Smooth muscle cell (in vitro differentiated cells): ENCODE measurements around the gene CSTPP1. TPM values are rescaled to one million over a fixed set of nuclear protein-coding genes. Genes with fewer than 3 reads are reported as not detected.

Source experiments
- DNase-seq: peaks from one replicate; lab custom pipeline; 2025; ENCODE audit not compliant: unreplicated experiment; lab: John Stamatoyannopoulos, UW
- H2AFZ ChIP-seq: fragments of 200-600 bp; sonication (generic); 2 replicates; pipeline ENCODE4 v1.6.0; 2016; ENCODE audit warnings: antibody characterized with exemption, low read depth, mild to moderate bottlenecking
- H3F3A ChIP-seq: fragments of 200-600 bp; sonication (generic); 2 replicates; pipeline ENCODE4 v1.6.0; 2017; ENCODE audit warnings: antibody characterized with exemption, low read depth
- H3K27ac ChIP-seq: fragments of 200-600 bp; sonication (generic); 2 replicates; pipeline ENCODE4 v1.5.1; 2016; ENCODE audit warnings: low read depth, mild to moderate bottlenecking
- H3K27me3 ChIP-seq: fragments of 200-600 bp; sonication (generic); 2 replicates; pipeline ENCODE4 v1.6.1; 2016; ENCODE audit warnings: low read depth, mild to moderate bottlenecking
- H3K36me3 ChIP-seq: fragments of 200-600 bp; sonication (generic); 2 replicates; pipeline ENCODE4 v1.5.1; 2016; ENCODE audit warnings: low read depth
- H3K4me1 ChIP-seq: fragments of 200-600 bp; sonication (generic); 2 replicates; pipeline ENCODE4 v1.5.1; 2016; ENCODE audit warnings: low read depth
- H3K4me2 ChIP-seq: fragments of 200-600 bp; sonication (generic); 2 replicates; pipeline ENCODE4 v1.6.0; 2016; ENCODE audit warnings: mild to moderate bottlenecking
- H3K4me3 ChIP-seq: fragments of 200-600 bp; sonication (generic); 2 replicates; pipeline ENCODE4 v1.5.1; 2016; ENCODE audit warnings: mild to moderate bottlenecking
- H3K79me2 ChIP-seq: fragments of 200-600 bp; sonication (generic); 2 replicates; pipeline ENCODE4 v1.6.0; 2016; ENCODE audit warnings: low read depth, mild to moderate bottlenecking
- H3K9ac ChIP-seq: fragments of 200-600 bp; sonication (generic); 2 replicates; pipeline ENCODE4 v1.6.0; 2016; ENCODE audit warnings: low read depth
- H3K9me3 ChIP-seq: fragments of 200-600 bp; sonication (generic); replicated peaks from 2 replicates; pipeline ENCODE4 v1.5.1; 2016; ENCODE audit warnings: low read depth
- H4K20me1 ChIP-seq: fragments of 200-600 bp; sonication (generic); 2 replicates; pipeline ENCODE4 v1.6.0; 2016; ENCODE audit warnings: low read depth
- WGBS: methylation state at CpG from one replicate; pipeline ENCODE4 v1.1.7; 2016; ENCODE audit warnings: low lambda C conversion rate; 5-methylcytosine and 5-hydroxymethylcytosine counted together
- polyA plus RNA-seq: library from polyadenylated mRNA; unstranded; fragments of >200 nt; fragmentation: Nextera tagmentation; extraction: Ambion mirVana; gene quantifications from 2 replicates; pipeline ENCODE4 v1.2.1, GENCODE V29; 2016
- total RNA-seq: library from RNA; depleted of rRNA; stranded (reverse); fragments of >200 nt; gene quantifications from 2 replicates; pipeline ENCODE4 v1.2.3, GENCODE V29; 2014
- TF ChIP-seq, protein P1 (sequence below): fragments of 200-600 bp; sonication (generic); IDR thresholded peaks from 2 replicates; pipeline ENCODE4 v1.5.1; 2017; ENCODE audit warnings: borderline replicate concordance, mild to moderate bottlenecking, antibody characterized with exemption; ENCODE audit not compliant: insufficient read depth, poor library complexity, severe bottlenecking

The CSTPP1 gene
- total and polyA plus RNA-seq, 2 experiments from 2014 or later = 37.4 to 44.8 TPM

DNA sequence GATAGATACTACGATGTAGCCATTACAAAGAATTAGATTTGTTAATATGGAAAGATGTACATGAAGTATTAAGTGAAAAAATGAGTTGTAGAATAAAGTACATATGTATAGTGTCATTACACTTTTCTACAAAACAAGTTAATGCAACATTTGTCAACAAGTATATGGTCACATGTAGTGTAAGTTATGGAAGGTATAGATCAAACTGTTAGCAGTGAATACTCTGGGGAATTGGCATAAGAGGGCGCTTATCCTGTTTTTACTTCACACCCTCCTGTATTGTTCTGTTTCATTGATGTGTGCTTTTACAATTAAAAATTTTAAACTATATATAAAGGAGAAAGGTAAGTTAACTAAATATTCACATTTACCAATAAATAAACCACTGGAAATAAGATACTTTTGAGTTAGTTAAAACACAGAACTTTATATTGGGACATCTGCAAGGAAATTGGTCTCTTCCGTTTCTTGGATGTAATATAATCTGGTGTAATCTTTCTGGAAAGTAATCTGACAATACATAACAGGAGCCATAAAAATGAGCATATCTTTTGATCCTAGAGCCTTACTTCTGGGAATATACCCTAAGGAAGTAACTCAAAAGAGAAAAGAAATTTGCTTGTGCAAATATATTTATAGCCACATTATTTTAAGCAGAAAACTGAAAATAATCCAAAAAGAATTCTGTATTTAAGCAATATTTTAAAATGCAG lies 34.5 kb downstream of the CSTPP1 start:
- no peaks in the 10 kb centered on the region for H3K9me3 ChIP-seq
- peaks cover 6% of the 10 kb centered on the region for H4K20me1 ChIP-seq
- no peak overlapping the region for H3K27ac ChIP-seq
- H3K27me3 ChIP-seq = no peaks in the 10 kb centered on the region
- TF ChIP-seq, protein P1, sequence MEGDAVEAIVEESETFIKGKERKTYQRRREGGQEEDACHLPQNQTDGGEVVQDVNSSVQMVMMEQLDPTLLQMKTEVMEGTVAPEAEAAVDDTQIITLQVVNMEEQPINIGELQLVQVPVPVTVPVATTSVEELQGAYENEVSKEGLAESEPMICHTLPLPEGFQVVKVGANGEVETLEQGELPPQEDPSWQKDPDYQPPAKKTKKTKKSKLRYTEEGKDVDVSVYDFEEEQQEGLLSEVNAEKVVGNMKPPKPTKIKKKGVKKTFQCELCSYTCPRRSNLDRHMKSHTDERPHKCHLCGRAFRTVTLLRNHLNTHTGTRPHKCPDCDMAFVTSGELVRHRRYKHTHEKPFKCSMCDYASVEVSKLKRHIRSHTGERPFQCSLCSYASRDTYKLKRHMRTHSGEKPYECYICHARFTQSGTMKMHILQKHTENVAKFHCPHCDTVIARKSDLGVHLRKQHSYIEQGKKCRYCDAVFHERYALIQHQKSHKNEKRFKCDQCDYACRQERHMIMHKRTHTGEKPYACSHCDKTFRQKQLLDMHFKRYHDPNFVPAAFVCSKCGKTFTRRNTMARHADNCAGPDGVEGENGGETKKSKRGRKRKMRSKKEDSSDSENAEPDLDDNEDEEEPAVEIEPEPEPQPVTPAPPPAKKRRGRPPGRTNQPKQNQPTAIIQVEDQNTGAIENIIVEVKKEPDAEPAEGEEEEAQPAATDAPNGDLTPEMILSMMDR = no peak
- H3K4me2 ChIP-seq = no peak overlapping the region
- no peak overlapping the region for H3K9ac ChIP-seq
- H3K36me3 ChIP-seq = no peaks in the 10 kb centered on the region
- peaks cover 7% of the 10 kb centered on the region for H3K79me2 ChIP-seq
- H2AFZ ChIP-seq = no peak overlapping the region
- no peak for DNase-seq
- H3F3A ChIP-seq = no peaks in the 10 kb centered on the region
- H3K4me1 ChIP-seq = no peaks in the 10 kb centered on the region
- H3K4me3 ChIP-seq = no peak overlapping the region
- 93% methylated on average over 3 of the region's 3 CpGs for WGBS

- Histone ChIP-seq H3F3A (no peaks in the 10 kb centered on the region), H4K20me1 (peaks cover 7% of the 10 kb centered on the region), H3K4me2 (no peak overlapping the region), H3K27me3 (no peaks in the 10 kb centered on the region), H3K9me3 (no peaks in the 10 kb centered on the region), H3K27ac (no peak overlapping the region), H2AFZ (no peak overlapping the region), H3K4me1 (peaks cover 6% of the 10 kb centered on the region), H3K4me3 (no peak overlapping the region), H3K9ac (no peak overlapping the region), H3K79me2 (peaks cover 7% of the 10 kb centered on the region), H3K36me3 (no peaks in the 10 kb centered on the region)
- no peak for DNase-seq
- TF ChIP-seq, protein P1 = no peak
- 100% methylated on average over 2 of the region's 2 CpGs for WGBS
Measured at GRCh38 chr11:46972343-46972742, 35.8 kb downstream of the CSTPP1 start.

DNA sequence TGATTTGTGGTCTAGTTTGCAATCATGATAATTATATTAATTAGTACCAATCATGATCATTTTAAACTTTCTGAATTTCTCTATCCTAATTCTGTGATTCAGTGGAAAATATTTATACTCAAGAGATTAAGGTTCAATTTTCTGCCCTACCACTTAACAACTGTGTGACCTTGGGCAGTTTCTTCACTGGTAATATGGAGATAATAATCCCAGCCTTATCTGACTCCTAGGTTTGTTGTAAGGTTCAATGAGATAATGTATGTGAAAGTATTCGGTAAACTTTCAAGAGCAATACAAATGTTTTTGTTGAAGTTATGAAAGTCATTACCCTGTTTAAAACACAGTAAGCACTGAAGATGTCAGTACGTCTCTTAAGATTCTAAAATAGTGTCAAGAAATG lies 36.3 kb downstream of the CSTPP1 start:
- Histone ChIP-seq H3K4me2 (no peak overlapping the region), H3K4me1 (peaks cover 11% of the 10 kb centered on the region), H3K27me3 (no peaks in the 10 kb centered on the region), H3K79me2 (peaks cover 6% of the 10 kb centered on the region), H3K27ac (no peak overlapping the region), H3K9me3 (no peaks in the 10 kb centered on the region), H3K9ac (no peak overlapping the region), H3K36me3 (no peaks in the 10 kb centered on the region), H2AFZ (no peak overlapping the region), H3F3A (no peaks in the 10 kb centered on the region), H4K20me1 (peaks cover 11% of the 10 kb centered on the region), H3K4me3 (no peak overlapping the region)
- TF ChIP-seq, protein P1 = no peak
- DNase-seq = no peak
- 96% methylated on average over 2 of the region's 2 CpGs for WGBS
